ENCODE data around the gene SPINDOC. TPM values are rescaled to one million over a fixed set of nuclear protein-coding genes. Genes with fewer than 3 reads are reported as not detected.

The SPINDOC gene
- total RNA-seq, 1 experiment from 2014 or later: 121 TPM

DNA sequence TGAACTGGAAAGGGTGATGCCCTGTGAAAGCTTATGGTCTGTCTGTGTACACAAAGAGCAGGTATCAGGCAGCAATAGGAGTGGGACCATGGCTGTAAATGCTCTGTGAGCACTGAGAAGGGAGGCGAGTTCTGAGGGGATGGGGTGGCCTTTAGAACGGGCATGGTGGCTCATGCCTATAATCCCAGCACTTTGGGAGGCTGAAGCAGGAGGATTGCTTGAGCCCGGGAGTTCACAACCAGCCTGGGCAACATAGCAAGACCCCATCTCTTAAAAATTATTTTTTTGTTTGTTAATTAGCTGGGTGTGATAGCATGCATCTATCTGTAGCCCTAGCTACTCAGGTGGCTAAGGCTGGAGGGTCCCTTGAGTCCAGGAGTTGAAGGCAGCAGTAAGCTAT, 3.5 kb downstream of the SPINDOC start:
- Mint-ChIP-seq H3K36me3 (ENCODE audit: insufficient read depth in 1 of 3, low read depth in 3 of 3) (peaks cover 43 to 70% (median 65%) of the 10 kb centered on the region in 3 experiments; a peak in 6 of 7 replicates), H3K4me3 (no peak overlapping the region; a peak in 1 of 5 replicates)
- H4K20me1 ChIP-seq (ENCODE audit: control insufficient read depth, insufficient read depth, insufficient read length): peaks cover 3% of the 10 kb centered on the region

More for the DNA sequence above, 3.5 kb downstream of the SPINDOC start:
- H3K18ac ChIP-seq (ENCODE audit: insufficient read length, low read depth, low read length): no peak overlapping the region
- H3K4me2 ChIP-seq (ENCODE audit: insufficient read depth, insufficient read length, low read length): no peak overlapping the region
- no peak for TF ChIP-seq CTCF (conservative IDR thresholded peaks at IDR 0.05)
- H3K9me3 Mint-ChIP-seq: no peaks in the 10 kb centered on the region
- peaks cover 27 to 29% of the 10 kb centered on the region in 2 experiments for H3K4me1 Mint-ChIP-seq
- no peak overlapping the region for H4K8ac ChIP-seq (replicated peaks; ENCODE audit: insufficient read length, low read depth, low read length)
- peaks cover 10% of the 10 kb centered on the region for H3K23me2 ChIP-seq (ENCODE audit: insufficient read length, low read depth, low read length, poor library complexity, severe bottlenecking)
- H4K5ac ChIP-seq (ENCODE audit: insufficient read length, low read depth, low read length): no peak overlapping the region
- peaks cover 3% of the 10 kb centered on the region; the same call in 1 of the 2 replicates for H3K4me1 ChIP-seq (ENCODE audit: insufficient read depth, low read length)
- peaks cover 20% of the 10 kb centered on the region for H3K79me2 ChIP-seq (ENCODE audit: insufficient read depth, low read length)
- peaks cover 10% of the 10 kb centered on the region for H3K79me1 ChIP-seq (ENCODE audit: insufficient read depth, low read depth, low read length, poor library complexity, severe bottlenecking)
- H3K4ac ChIP-seq (ENCODE audit: low read depth, low read length): no peak overlapping the region
- no peak overlapping the region for H2AFZ ChIP-seq (ENCODE audit: low read length)
- H3K9me3 ChIP-seq (ENCODE audit: control insufficient read depth, low read depth, low read length): no peaks in the 10 kb centered on the region
- H4K91ac ChIP-seq (ENCODE audit: insufficient read length, low read depth, low read length): no peak overlapping the region
- no peak overlapping the region for H3K27ac Mint-ChIP-seq
- no peak overlapping the region for H3K23ac ChIP-seq (ENCODE audit: insufficient read length, low read depth, low read length)
- H2BK12ac ChIP-seq (ENCODE audit: insufficient read length, low read depth, low read length): no peak overlapping the region
- H2BK5ac ChIP-seq (ENCODE audit: insufficient read length, low read length): no peak overlapping the region
- no peaks in the 10 kb centered on the region for H3K27me3 ChIP-seq (ENCODE audit: insufficient read depth, low read length)
- DNase-seq: no peak
- peaks cover 8% of the 10 kb centered on the region; the same call in 1 of the 2 replicates for H3K27me3 Mint-ChIP-seq (ENCODE audit: low read depth)
- no peak overlapping the region for H2BK120ac ChIP-seq (ENCODE audit: low read depth, low read length, poor library complexity, severe bottlenecking)
- H3K56ac ChIP-seq (ENCODE audit: insufficient read length, low read depth, low read length): no peak overlapping the region
- no peak overlapping the region for H3K14ac ChIP-seq (ENCODE audit: insufficient read depth, low read length)
- no peak overlapping the region for H3K9ac ChIP-seq (ENCODE audit: extremely low read depth, insufficient read length, low read length)
- no CpG with 5 or more reads among the region's 3 CpGs for WGBS (ENCODE audit: extremely low coverage, insufficient read length, low lambda C conversion rate)
- H3T11ph ChIP-seq (ENCODE audit: low read length): no peak overlapping the region
- H2AK5ac ChIP-seq (ENCODE audit: insufficient read length, low read length): no peak overlapping the region
- no peak overlapping the region for H2BK15ac ChIP-seq (ENCODE audit: low read depth, low read length)
- H3K27ac ChIP-seq (ENCODE audit: insufficient read length, low read depth, low read length): no peak overlapping the region
- H2BK20ac ChIP-seq (ENCODE audit: low read depth, low read length, poor library complexity, severe bottlenecking): no peak overlapping the region

Data from H9 (cell line).